Hematopoietic multipotent progenitor cell treated with erythropoietin and hydrocortisone succinate and interleukin-3 and kit ligand, for 15 days (in vitro differentiated cells): ENCODE data around the gene HMGXB4.
A peak's percentile ranks its signal among the peaks of the same experiment; 100 is the strongest.

Source experiments
- DNase-seq: peaks from one replicate; pipeline ENCODE4 v3.0.0-alpha.2; 2015; ENCODE audit warnings: low spot score

HMGXB4 gene

GRCh38 chr22:35258191-35258988 lies 1.1 kb downstream of the HMGXB4 start:
- DNase-seq: peak; percentile 18

- DNase-seq: no peak
Measured at GRCh38 chr22:35264986-35265385, 7.7 kb downstream of the HMGXB4 start.

DNA sequence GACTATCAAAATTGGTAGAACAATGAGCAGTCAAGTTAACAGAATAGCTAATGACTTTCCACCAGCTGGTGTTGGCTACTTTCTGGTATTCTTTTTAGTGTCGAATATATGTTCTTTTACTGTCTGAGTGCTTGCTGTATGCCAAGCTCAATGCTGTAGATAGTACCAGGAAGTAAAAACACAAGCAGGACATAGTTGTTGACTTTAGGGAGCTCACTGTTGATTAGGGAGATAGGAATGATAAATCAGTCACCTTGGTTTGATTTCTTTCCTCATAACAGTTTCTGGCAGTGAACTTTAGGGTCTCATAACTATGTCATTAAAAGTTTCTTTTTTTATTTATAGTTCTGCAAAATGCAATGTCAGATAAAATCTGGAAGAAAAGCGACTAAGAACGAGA lies 9.0 kb downstream of the HMGXB4 start:
- no peak for DNase-seq

DNA sequence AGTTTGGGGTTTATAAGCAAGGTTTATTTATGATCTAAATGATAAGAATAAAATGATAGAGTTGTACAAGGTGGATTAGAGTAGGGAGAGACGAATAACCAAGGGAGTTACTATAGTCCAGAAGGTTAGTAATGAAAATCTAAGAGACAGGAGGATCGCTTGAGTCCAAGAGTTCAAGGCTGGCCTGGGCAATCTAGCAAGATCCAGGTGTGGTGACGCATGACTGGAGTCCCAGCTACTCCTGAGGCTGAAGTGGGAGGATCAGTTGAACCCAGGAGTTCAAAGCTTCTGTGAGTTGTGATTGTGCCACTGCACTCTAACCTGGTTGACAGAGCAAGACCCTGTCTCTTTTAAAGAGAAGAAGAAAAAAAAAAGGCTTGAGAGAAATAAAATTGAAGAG lies 12.3 kb downstream of the HMGXB4 start:
- DNase-seq: no peak

DNA sequence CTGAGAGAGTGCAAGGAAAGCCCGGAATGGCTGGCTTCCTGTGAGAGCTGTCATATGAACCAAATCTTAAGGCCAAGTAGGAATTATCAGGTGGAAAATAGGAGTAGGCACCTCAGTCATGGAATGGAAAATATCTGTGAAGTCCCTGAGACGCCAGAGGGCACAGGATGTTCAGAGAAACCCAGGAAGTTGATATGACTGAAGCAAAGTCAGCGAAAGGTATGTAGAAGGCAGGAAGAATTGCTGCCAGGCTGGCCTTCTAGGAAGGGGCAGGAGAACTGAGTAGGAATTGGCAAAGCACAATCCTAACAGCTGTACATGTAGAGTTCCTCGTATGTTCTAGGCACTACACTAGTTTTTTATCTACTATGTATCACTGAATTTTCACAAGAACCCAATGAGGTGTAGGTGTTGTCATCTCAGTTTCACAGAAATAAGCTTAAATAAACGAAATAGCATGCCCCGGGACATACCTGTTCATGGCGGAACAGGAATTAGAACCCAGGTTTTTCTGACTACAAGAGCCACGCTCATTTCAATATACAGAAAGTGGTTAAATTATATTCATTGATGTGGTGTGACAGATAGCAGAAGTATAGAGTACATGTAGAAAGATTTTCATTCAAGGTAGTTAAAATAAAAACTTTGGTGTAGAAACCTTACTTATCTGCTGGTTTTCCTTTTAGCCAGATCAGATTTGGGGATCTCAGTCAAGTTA lies 17.0 kb downstream of the HMGXB4 start:
- no peak for DNase-seq

DNA sequence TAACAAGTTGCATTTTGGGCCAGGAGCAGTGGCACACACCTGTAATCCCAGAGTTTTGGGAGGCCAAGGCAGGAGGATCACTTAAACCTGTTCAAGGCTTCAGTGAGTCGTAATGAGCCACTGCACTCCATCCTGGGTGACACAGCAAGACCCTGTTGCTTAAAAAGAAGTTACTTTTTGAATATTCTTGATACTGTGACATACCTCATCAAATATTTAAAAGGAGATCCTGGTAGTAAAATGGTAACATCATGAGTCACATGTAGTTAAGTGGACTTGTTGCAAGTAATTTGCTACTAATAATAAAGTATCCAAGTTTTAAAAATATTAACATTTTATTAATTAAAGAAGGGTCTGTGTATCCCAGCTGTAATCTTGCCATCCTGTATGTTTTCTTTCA lies 18.3 kb downstream of the HMGXB4 start:
- no peak for DNase-seq

GRCh38 chr22:35276019-35276418 lies 18.7 kb downstream of the HMGXB4 start:
- no peak for DNase-seq

- DNase-seq: no peak
Measured at GRCh38 chr22:35288116-35288515, 30.8 kb downstream of the HMGXB4 start.

- DNase-seq: no peak
Measured at GRCh38 chr22:35292786-35293185, 35.5 kb downstream of the HMGXB4 start.

- no peak for DNase-seq
Measured at GRCh38 chr22:35296051-35296450, 38.8 kb downstream of the HMGXB4 start.

- no peak for DNase-seq
Measured at GRCh38 chr22:35299217-35299672, 42.0 kb downstream of the HMGXB4 start.

- peak; percentile 99 for DNase-seq
Measured at GRCh38 chr22:35299673-35300499, 42.6 kb downstream of the HMGXB4 start, which contains the start of gene TOM1. Gene TOM1 (plus strand): TSS chr22:35299894. CDS start chr22:35299929, 35 bp downstream.

GRCh38 chr22:35301372-35301874 lies 44.1 kb downstream of the HMGXB4 start:
- no peak for DNase-seq

DNA sequence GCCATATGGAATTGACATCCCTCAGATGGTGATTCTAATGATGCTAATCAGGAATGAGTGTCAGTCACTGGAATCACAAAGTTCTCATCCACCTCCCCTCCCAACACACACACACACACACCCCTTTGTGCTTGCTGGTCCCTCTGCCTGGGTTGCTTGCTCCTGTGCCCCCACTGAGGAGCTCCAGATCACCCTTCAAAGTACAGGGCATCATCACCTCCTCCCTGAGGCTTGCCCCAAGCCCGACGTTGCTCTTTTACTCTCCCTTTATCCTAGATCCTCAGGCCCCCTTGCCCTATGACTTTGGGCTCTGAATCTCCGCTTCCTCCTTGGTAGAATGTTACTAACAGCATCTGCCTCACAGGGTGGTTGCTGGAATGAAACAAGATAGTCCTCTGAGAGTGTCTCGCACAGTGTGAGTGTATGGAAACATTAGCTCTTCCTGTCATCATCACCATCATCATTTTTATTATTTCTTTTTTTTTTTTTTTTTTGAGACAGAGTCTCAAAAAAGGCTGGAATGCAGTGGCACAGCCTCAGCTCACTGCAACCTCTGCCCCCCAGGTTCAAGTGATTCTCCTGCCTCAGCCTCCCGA lies 45.8 kb downstream of the HMGXB4 start:
- DNase-seq: no peak

- DNase-seq: no peak
Measured at GRCh38 chr22:35305525-35306070, 48.3 kb downstream of the HMGXB4 start.

- DNase-seq: no peak
Measured at GRCh38 chr22:35306350-35306967, 49.2 kb downstream of the HMGXB4 start.

- DNase-seq: no peak
Measured at GRCh38 chr22:35307372-35307771, 50.1 kb downstream of the HMGXB4 start.

DNA sequence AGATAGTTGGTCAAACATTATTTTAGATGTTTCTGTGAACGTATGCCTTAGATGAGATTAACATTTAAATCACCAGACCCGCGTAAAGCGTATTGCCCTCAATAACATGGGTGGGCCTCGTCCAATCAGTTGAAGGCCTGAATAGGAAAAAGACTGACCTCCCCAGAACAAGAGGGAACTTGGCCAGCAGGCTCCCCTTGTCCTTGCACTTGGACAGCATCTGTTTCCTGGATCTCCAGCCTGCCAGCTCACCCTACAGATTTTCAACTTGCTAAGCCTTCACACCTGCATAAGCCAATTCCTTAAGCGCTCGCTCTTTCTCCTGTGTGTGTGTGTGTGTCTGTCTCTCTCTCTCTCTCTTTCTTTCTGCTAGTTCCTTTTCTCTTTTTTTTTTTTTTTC lies 50.6 kb downstream of the HMGXB4 start:
- no peak for DNase-seq

- DNase-seq: no peak
Measured at GRCh38 chr22:35308480-35309021, 51.3 kb downstream of the HMGXB4 start.
